Measurements from ENCODE around the gene CDKN2AIPNL. TPM values are rescaled to one million over a fixed set of nuclear protein-coding genes. Genes with fewer than 3 reads are reported as not detected.

CDKN2AIPNL gene
- total and polyA plus RNA-seq, 2 of the 8 experiments (the other 6 are each of a cell fraction or from before 2014, with no cell fraction given), result 40.0 to 56.3 TPM

- TF ChIP-seq CHD7 (IDR thresholded peaks at IDR 0.05; ENCODE audit: insufficient replicate concordance, low read length) (no peak), TAF7 (optimal IDR thresholded peaks at IDR 0.05; ENCODE audit: borderline replicate concordance, low read depth, low read length) (no peak), POLR2A (IDR thresholded peaks at IDR 0.05; ENCODE audit: control extremely low read depth in 1 of 2, low read depth in 2 of 2, low read length in 2 of 2) (no peak), RFX5 (IDR thresholded peaks at IDR 0.05; ENCODE audit: borderline replicate concordance, low read depth, low read length) (no peak), CEBPB (IDR thresholded peaks at IDR 0.05; ENCODE audit: low read depth, low read length) (no peak), CTCF (IDR thresholded peaks at IDR 0.05; ENCODE audit: control extremely low read depth in 1 of 3, insufficient read depth in 1 of 3, low read depth in 1 of 3, low read length in 3 of 3) (no peak), SIN3A (conservative IDR thresholded peaks at IDR 0.05 in 1 of 2, IDR thresholded peaks at IDR 0.05 in 1 of 2; ENCODE audit: low read depth in 1 of 2, low read length in 2 of 2) (no peak), RNF2 (IDR thresholded peaks at IDR 0.05; ENCODE audit: borderline replicate concordance, low read depth, low read length, missing control alignments, poor library complexity, severe bottlenecking) (no peak)
These were observed 7.3 kb upstream of the CDKN2AIPNL start (continued) for GRCh38 chr5:134418958-134419357.
